GM19324 (cell line): Measurements from ENCODE around the gene NKIRAS1.
"Not testable (repeated sequence)": the region's sequence is repeated elsewhere in the genome, so short reads cannot be mapped to it uniquely, and the experiment has no call there.

Source experiments
- ATAC-seq: cut with Tn5 transposase; IDR thresholded peaks from one replicate; pipeline ENCODE4 v1.9.1; 2021; ENCODE audit warnings: mild to moderate bottlenecking, moderate library complexity; ENCODE audit not compliant: unreplicated experiment, low FRiP score

NKIRAS1 gene

DNA sequence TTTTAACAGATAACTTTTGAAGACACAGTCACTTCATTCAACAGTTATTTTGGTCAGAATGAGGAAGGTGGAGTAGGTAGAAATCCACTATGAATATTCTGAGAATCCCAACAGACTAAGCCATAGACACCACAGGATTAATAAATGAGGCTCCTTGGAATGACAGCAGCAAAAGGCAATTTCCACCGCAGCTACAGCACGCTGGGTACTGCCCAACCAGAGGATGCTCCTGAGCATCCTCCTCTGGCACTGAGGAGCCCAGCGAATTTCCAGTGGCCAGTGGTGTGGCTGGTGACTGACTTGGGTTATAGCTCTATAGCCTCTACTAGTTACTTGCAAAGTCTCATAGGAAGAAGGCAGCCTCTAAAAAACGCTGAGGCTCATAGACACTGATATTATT is 24.6 kb upstream of the NKIRAS1 start:
- no peak for ATAC-seq

DNA sequence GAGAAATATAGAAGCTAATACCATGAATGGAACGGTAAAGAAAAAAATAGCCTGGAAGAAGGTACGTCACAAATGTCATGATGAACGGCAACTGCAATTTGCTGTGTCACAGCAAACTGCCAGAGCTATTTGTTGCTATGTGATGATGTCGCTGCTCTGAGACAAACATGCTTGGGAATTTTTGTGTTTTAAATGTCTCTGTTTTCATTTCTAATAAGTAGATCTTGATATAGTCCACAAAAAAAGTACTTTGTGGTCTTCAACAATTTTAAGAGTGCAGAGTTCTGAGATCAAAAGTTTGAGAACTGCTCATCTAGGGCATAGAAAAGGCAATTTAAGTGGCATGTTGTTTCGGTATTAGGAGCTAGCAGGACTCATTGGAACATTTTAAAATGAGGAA is 24.0 kb upstream of the NKIRAS1 start:
- ATAC-seq: no peak

DNA sequence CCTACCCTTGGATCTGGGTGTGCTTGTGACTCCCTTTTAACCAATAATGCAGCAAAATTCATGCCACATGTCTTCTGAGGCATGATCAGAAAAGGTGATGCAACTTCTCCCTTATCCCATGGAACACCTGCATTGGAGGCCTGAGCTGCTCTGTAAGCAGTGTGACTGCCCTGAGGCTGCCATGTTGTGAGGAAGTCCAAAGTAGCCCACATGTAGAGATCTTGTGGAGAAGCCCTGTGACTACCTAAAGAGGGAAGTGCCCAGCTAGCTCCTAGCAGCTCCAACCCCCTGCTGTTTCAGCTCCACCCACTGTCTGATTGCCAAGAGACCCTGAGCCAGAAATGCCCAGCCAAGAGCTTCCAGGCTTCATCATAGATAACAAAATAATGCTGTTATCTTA is 21.9 kb upstream of the NKIRAS1 start:
- no peak for ATAC-seq

DNA sequence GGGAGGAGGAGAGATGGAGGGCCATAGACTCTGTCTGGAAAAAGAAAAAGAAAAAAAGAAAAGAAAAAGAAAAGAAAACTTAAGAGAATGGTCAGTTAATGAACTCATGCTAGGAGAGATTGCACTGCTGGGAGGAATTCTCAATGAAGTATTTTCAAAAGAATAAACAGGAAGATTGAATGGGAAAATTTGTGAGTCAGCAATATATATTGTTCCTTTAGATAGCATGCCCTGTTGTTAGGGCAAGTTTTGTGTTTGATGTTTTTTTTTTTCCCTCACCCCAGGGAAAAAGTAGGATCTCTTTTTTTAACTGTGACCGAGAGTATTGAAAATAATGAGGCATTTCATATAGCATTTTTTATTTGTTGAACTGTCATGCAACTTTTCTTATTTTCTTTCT is 20.5 kb upstream of the NKIRAS1 start:
- ATAC-seq: no peak

DNA sequence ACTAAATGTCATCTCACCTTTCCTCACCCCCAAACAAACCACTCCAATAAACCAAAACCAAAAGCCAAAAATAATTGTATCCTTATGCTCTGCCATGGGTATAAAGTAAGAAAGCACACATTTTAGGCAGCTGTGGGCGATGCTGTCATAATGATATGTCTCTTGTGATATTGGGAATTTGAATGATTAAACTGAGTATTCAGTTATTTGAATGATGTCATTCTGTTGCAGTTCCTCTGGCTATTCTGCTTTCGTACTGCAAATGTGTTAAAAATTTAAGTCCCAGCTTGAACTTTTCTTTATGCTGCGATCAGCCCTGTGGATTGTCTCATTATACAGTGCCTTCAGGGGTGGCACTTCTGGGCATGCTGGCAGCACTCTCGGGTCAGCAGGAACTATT is 17.5 kb upstream of the NKIRAS1 start:
- no peak for ATAC-seq

DNA sequence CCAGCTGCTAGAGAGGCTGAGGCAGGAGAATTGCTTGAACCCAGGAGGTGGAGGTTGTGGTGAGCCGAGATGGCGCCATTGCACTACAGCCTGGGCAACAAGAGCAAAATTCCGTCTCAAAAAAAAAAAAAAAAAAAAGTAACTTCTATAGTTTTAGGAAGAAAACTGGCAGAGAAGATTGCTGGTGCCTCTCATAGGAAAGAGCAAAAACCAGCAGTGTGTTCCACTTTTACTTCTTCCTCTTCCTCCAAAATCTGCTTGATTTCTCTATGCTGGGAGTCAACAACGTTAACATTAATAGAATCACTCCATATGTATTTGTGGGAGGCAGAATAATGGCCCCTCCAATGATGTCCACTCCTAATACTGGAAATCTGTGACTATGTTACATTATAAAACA is 15.8 kb upstream of the NKIRAS1 start:
- ATAC-seq: no peak

DNA sequence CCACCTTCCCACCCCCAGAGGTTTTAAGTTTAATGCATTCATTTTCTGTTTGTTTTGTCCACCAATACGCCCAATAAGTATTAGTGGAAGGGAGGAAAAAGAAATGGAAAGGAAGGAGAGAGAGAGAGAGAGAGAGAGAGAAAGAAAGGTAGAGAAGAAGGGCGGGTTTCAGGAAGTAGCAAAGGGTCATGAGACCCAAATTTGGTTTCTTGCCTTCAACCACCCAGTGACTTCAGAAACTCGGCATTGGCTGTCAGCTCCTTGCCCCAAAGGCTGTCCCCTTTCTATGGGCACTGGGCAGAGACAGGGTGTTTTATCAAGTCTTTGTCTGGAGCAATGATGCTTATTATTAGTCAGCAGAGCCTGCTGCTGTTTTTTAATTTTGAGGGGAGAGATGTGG is 14.8 kb upstream of the NKIRAS1 start:
- no peak for ATAC-seq

DNA sequence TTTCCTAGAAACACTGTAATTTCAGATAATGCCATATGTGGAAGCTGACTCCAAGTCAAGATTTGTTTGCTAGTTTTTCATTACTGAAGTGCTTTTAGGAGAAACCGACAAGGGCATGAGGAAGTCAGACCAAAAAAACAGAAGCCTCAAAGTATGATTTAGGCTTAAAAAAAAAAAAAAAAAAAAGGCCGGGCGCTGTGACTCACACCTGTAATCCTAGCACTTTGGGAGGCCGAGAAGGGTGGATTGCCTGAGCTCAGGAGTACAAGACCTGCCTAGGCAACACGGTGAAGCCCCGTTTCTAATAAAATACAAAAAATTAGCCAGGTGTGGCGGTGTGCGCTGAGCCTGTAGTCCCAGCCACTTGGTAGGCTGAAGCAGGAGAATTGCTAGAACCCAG is 11.7 kb upstream of the NKIRAS1 start:
- no peak for ATAC-seq

DNA sequence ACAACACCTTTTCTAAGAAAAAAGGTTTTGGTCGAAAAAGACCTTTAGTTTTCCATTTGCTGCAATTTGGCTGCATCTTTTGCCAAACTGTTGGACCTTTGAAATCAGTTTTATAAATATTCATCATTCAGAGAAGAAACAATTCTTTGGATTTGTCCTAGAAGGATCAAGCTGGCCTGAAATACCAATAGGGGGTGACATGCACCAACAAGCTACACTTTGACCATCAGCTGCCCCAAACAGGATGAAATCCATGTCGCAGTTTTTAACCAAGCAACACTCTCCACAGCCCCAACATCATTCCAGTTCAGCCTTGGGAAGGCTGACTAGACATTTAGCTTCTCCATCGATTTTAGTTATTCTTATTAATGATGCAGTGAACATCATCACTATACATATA is 9.9 kb upstream of the NKIRAS1 start:
- ATAC-seq: no peak

DNA sequence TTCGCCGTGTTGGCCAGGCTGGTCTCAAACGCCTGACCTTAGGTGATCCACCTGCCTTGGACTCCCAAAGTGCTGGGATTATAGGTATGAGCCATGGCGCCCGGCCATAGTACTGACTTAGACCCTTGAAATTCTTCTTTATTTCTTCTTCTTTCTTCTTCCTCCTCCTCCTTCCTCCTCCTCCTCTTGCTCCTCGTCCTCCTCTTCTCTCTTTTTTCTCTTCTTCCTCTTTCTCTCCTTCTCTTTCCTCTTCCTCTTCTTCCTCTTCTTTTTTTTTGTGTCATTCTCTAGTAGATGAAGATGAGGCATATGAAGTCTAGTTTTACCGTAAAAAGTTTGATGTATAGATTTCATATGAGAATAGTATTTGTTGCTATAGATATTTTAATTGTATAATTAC is 9.5 kb upstream of the NKIRAS1 start:
- no peak for ATAC-seq

DNA sequence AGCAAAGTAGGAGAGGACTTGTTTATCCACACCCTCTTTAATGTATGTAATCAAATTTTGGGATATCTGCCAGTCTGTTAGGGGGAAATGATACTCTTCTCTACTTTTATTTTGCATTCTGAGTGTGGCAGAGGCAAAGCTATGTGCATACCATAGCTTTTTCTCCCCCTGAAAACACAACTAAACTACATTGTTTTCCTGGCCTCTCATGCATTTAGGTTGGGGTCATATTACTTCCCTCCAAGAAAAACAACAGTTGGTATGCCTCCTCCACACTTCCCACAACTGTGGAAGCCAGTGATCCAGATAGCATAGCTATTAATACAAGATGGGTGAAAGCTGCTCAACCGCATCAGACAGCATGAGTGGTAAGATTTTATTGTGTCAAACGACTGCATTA is 7.0 kb upstream of the NKIRAS1 start:
- ATAC-seq: no peak

DNA sequence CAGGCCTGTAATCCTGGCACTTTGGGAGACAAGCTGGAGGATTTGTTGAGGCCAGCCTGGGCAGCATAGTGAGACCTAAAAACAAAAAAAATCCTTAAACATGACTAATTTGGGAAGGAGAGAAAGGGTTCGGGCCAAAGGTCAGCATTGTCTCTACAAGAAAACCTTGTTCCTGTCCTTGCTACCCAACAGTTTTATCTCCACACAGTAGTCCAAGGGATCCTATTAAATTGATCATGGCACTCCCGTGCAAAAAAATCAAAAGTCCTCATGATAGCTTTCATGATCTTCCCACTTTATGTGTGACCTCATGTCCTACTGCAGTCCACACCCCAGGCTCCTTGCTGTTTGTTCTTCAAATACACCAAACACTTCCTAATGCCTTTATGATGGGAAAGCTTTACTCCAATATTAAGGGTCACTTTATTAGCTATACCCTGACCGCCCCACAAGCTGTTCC is 4.3 kb upstream of the NKIRAS1 start:
- ATAC-seq: no peak

DNA sequence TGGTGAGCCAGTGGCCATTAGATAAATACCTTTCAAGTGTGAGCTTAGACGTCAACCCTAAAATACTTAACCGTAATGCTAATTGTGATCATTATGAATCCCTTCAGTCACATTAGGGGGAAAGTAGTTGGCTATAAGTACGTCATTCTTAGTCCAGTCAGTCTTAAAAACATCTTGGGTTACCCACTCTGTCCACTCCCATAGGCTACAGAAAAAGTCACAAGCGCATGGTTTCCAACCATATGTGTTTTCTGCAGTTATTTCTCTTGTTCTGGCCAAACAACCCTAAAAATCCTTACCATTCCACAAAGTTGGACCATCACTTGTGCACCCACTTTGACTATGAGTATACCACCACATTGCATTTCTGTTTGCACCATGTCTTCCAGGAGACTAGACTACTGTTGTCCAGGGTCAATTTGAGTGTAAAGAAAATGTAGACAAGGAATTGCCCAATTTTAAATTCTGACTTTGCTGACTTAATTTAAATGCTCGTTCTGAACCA is 3.4 kb upstream of the NKIRAS1 start:
- ATAC-seq: no peak

DNA sequence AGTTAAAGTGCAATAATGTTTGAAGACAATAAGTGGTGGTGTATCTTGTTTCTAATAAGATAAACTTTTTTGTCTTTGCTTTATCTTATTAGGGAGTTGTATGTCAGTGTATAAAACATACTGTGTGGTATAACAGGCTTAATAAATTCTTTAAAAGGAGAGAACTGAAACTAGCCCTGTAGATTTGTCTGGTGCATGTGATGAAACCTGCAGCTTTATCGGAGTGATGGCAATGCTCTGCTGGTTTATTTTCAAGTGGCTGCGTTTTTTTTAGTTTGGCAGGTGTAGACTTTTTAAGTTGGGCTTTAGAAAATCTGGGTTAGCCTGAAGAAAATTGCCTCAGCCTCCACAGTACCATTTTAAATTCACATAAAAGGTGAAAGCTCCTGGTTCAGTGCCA is 2.8 kb upstream of the NKIRAS1 start:
- ATAC-seq: no peak

DNA sequence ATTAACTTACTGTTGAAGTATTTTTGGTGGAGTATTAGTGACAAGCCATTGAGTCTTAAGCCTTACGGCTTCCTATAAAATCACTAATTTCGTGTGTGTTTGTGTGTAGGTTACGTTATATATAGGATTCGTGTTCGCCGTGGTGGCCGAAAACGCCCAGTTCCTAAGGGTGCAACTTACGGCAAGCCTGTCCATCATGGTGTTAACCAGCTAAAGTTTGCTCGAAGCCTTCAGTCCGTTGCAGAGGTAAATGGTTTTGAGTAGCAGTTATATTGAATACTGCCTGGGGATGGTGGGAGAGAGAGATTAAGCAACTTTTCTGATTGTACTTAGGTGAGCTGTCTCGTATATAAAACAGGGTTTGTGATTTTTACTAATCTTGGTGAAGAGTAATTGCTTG is 1.5 kb upstream of the NKIRAS1 start:
- ATAC-seq: not testable (repeated sequence)

DNA sequence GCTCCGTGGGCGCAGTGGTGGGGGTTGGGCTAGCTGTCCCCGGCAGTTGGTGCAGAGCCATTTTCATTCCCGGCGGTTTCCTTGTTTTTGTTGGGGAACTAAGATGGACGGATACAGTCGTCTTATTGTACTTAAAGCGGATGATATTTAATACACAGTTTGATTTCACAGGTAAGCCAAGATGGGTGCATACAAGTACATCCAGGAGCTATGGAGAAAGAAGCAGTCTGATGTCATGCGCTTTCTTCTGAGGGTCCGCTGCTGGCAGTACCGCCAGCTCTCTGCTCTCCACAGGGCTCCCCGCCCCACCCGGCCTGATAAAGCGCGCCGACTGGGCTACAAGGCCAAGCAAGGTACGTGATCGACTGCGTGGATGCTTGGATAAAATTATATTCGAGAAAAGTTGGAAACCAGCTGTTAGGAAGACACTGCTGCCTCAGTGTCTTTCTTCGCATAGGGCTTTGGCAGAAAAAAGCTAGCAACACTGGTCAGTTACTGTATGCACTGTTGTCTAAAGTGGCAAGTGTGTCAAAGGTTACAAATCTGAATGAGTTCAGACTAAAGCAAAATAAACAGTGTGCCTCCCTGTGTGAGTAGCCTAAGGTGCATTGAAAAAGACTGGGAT is 1.0 kb upstream of the NKIRAS1 start:
- not testable (repeated sequence) for ATAC-seq

DNA sequence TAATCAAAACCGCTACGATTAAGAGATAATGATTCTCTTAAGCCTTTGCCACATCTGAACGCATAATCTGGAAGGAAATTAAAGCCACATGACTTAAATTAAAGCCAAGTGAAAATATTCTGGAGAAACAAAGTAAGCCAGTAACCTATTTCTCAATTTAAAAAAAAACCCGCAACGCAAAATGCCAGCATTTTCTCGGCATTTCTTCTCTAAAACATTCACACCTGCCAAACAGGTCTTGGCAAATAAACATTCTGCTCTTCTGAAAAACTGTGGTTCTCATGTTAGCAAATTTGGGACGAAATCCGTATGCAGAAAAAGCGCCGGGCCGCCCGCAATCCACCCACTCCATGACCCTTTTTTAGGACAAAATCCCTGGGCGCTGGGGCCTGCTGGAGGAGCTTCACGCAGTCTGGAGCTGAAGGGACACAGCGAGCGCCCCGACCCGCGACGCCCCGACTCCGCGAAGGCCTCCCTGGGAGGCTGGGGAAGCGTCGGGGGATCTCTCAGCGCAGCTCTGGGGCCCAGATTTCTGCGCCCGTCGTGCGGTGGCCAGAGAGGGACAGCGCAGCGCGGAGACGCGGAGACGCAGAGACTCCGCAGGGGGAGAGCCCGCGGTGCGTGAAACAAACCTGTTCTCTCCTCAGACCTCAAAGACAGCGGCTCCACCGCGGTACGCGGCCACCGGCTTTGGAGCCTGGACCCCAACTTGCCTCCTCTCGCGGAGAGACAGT is 471 bp downstream of the NKIRAS1 start:
- ATAC-seq: peak; percentile 52

DNA sequence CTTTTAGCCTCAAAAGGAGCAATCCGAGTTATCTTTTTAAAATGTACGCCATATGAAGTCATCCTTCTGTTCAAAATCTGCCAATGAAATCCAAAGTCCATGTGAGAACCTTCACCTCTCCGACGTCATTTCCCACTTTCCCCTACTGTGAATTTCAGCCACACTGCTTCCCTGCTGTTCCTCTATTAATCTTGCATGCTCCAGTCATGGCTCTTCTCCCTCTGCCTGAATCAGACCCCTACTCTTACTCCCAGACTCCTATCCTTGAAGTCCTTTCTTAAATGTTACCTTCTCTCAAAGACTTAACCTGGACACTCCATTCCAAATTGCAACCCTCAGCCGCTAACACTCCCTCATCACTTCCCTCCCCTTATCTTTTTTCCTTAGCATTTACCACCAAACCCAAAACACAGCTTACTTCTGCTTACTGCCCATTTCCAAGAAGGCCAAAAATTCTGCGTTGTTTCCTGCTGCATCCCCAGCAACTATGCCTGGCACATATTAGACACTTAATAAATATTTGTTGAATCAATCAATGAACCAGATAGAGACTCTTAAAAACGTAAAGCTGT is 1.2 kb downstream of the NKIRAS1 start:
- ATAC-seq: no peak

DNA sequence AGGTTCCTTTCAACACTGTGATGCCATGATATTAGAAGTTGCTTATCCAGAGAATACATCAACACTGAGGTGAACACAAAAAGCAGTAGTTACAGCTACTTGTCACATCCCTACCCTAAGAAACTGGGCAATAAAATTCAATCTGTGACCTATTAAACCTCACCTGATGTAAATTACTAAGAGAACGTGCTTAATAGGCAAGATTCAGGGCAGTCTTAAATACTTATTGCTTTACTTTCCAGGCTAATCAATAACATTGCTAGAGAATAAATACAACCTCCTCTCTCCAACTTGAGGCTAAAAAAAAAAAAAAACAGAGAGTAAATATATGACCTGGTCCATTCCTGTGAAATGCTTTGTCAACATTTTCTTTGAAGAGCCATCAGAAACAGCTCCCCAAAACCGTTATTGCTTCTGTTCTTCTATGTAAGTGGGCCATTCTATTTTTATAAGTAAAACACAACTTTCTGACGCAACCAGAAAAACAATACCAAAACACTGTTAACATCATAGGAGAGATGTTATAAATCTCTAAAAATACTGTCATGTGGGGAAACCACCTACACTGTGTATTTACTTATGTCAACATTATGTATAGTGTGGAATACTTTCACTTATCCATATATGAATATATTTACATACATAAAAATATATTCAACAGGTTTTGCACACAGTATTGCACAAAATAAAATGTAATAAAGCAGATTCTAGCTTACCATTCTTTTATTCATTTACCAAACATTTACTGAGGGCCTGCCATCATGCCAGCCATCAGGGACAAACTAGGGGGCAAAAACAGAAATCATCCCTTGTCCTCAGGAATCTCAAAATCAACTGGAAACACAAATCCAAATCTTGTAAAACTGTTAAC is 2.7 kb downstream of the NKIRAS1 start:
- no peak for ATAC-seq

DNA sequence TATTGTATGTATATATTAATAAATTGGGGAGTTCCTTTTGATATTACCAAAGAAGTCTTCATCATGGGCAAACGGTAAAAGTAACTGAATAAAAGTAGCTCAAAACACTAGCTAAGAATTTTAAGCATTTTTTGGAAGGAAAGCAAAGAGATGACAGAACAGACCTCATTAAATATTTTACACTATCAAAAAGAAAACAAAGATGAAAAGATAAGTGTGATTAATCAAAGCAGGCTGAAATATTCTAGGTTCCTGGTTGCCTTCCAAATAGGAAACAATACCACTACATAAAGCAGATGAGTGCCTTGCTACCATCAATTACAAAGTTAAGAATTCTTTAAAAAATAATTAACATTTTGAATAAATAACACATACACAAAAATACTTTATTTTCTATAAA is 3.6 kb downstream of the NKIRAS1 start:
- ATAC-seq: no peak

DNA sequence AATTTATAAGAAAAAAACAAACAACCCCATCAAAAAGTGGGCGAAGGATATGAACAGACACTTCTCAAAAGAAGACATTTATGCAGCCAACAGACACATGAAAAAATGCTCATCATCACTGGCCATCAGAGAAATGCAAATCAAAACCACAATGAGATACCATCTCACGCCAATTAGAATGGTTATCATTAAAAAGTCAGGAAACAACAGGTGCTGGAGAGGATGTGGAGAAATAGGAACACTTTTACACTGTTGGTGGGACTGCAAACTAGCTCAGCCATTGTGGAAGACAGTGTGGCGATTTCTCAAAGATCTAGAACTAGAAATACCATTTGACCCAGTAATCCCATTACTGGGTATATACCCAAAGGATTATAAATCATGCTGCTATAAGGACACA is 4.5 kb downstream of the NKIRAS1 start:
- ATAC-seq: not testable (repeated sequence)
